Activated T-cell treated with anti-CD3 and anti-CD28 coated beads, Interleukin-2, amount 50 U/mL, for 24 hours (primary cell): ENCODE measurements around the gene TCTA.
"Not testable (repeated sequence)": the region's sequence is repeated elsewhere in the genome, so short reads cannot be mapped to it uniquely, and the experiment has no call there.

Source experiments
- DNase-seq: peaks from one replicate; pipeline ENCODE4 v3.0.0-alpha.2; 2020
- H3K27ac Mint-ChIP-seq: 2 replicates; pipeline ENCODE4 v1.8.0; 2020; ENCODE audit warnings: mild to moderate bottlenecking, mixed read lengths
- H3K27me3 Mint-ChIP-seq: 2 replicates; pipeline ENCODE4 v1.8.0; 2020; ENCODE audit warnings: mixed read lengths
- H3K36me3 Mint-ChIP-seq: 2 replicates; pipeline ENCODE4 v1.8.0; 2020; ENCODE audit warnings: low read depth, mixed read lengths
- H3K4me1 Mint-ChIP-seq: 2 replicates; pipeline ENCODE4 v1.8.0; 2020; ENCODE audit warnings: low read depth, mixed read lengths
- H3K4me3 Mint-ChIP-seq: 2 replicates; pipeline ENCODE4 v1.8.0; 2020; ENCODE audit warnings: mild to moderate bottlenecking, moderate library complexity, mixed read lengths
- H3K9me3 Mint-ChIP-seq: 2 replicates; pipeline ENCODE4 v1.8.0; 2020; ENCODE audit warnings: mixed read lengths

The TCTA gene

DNA sequence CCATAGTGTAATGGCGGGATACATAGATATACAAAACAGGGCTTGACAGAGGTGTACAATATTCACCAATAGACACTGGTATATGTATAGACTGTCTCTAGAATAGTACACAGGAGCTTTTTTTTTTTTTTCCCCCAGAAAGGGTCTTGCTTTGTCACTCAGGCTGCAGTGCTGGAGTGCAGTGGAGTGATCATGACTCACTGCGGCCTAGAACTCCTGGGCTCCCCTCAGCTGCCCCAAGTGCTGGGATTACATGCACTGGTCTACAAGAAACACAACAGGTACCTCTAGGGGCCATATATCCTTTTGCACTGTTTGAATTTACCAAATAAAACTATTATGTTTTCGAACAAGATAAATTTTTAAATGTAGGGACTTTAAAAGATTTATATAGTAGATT, 12.8 kb upstream of the TCTA start:
- no peak overlapping the region for H3K4me3 Mint-ChIP-seq
- DNase-seq: no peak
- peaks cover 66% of the 10 kb centered on the region for H3K4me1 Mint-ChIP-seq
- no peaks in the 10 kb centered on the region for H3K9me3 Mint-ChIP-seq
- peaks cover 83% of the 10 kb centered on the region for H3K36me3 Mint-ChIP-seq
- peak overlapping the region; percentile 86 for H3K27ac Mint-ChIP-seq
- H3K27me3 Mint-ChIP-seq: no peaks in the 10 kb centered on the region

DNA sequence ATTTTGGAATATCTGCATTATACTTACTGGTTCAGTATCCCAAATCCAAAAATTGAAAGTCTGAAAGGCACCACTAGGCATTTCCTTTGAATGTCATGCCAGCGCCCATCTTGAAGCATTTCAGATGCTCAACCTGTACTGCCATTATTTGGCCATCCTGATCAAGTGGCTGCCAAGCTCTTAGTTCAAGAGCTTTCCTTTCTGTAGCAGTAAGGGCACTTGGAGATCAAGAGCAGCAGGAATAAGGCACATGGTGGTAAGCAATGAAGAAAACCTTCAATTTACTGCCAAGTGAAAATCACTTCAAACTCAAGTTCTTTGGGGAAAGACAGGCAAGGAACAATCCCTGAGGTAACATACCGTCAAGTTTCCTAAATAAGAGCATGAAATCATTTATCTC, 10.5 kb upstream of the TCTA start:
- no peaks in the 10 kb centered on the region for H3K27me3 Mint-ChIP-seq
- H3K4me1 Mint-ChIP-seq: peaks cover 65% of the 10 kb centered on the region
- peaks cover 78% of the 10 kb centered on the region for H3K36me3 Mint-ChIP-seq
- DNase-seq: no peak
- no peaks in the 10 kb centered on the region for H3K9me3 Mint-ChIP-seq
- H3K4me3 Mint-ChIP-seq: no peak overlapping the region
- H3K27ac Mint-ChIP-seq: peak overlapping the region; percentile 81

DNA sequence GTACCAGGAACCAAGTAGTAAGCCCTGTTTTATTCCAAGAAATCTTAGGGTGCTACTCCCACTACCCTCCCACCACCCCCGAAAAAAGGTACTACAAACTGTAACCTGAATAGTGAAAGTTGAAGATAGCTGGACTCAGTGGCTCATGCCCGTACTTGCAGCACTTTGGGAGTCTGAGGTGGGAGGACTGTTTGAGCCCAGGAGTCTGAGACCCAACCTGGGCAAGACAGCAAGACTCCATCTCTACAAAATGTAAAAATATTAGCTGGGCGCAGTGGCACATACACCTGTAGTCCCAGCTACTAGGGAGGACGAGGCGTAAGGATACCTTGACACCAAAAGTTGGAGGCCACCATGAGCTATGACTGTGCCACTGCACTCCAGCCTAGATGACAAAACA, 8.3 kb upstream of the TCTA start:
- Mint-ChIP-seq H3K36me3 (peaks cover 72% of the 10 kb centered on the region), H3K9me3 (no peaks in the 10 kb centered on the region), H3K27me3 (no peaks in the 10 kb centered on the region), H3K4me3 (no peak overlapping the region), H3K27ac (peak overlapping the region; percentile 40), H3K4me1 (peaks cover 67% of the 10 kb centered on the region)
- no peak for DNase-seq

DNA sequence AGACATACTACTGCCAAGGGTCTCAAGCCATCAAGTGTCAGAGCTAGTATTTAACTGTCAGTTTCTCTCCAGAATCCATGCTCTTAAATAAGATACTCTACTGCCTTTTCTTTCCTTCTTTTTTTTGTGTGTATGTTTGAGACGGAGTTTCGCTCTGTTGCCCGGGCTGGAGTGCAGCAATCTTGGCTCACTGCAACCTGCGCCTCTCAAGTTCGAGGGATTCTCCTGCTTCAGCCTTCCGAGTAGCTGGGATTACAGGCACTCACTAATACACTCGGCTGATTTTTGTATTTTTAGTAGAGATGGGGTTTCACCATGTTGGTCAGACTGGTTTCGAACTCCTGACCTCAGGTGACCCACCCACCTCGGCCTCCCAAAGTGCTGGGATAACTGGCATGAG, 6.7 kb upstream of the TCTA start:
- DNase-seq, H3K9me3 Mint-ChIP-seq, H3K27me3 Mint-ChIP-seq, H3K4me3 Mint-ChIP-seq: not testable (repeated sequence)
- Mint-ChIP-seq H3K36me3 (peaks cover 72% of the 10 kb centered on the region), H3K4me1 (peaks cover 66% of the 10 kb centered on the region), H3K27ac (peak overlapping the region; percentile 91)

DNA sequence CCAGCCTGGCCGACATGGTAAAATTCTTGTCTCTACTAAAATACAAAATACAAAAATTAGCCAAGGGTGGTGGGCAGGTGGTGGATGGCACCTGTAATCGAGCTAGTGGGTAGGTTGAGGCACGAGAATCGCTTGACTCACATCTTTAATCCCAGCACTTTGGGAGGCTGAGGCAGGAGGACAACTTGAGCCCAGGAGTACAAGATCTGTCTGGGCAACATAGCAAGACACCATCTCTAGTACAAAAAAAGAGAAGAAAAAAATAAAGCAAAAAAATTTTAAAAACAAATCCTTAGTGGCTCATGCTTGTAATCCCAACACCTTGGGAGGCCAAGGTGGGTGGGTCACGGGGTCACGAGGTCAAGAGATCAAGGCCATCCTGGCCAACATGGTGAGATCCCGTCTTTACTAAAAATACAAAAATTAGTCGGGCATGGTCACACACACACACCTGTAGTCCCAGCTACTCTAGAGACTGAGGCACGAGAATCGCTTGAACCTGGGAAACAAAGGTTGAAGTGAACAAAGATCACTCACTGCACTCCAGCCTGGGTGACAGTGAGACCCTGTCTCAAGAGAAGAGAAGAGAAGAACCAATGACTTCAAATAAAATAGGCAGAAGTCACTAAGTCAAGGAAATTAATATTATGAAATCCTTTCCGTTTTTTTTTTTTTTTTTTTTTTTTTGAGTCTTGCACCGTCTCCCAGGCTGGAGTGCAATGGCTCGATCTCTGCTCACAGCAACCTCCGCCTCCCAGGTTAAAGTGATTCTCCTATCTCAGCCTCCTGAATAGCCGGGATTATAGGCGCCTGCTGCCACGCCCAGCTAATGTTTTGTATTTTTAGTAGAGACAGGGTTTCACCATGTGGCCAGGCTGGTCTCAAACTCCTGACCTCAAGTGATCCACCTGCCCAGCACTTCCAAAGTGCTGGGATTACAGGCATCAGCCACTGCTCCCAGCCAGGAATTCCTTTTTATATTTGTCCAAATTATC, 5.4 kb upstream of the TCTA start:
- H3K27ac Mint-ChIP-seq: peak overlapping the region; percentile 91
- H3K4me1 Mint-ChIP-seq: peaks cover 56% of the 10 kb centered on the region
- H3K27me3 Mint-ChIP-seq: no peaks in the 10 kb centered on the region
- peak overlapping the region; percentile 28 for H3K4me3 Mint-ChIP-seq
- H3K9me3 Mint-ChIP-seq: no peaks in the 10 kb centered on the region
- peaks cover 69% of the 10 kb centered on the region for H3K36me3 Mint-ChIP-seq
- DNase-seq: no peak

DNA sequence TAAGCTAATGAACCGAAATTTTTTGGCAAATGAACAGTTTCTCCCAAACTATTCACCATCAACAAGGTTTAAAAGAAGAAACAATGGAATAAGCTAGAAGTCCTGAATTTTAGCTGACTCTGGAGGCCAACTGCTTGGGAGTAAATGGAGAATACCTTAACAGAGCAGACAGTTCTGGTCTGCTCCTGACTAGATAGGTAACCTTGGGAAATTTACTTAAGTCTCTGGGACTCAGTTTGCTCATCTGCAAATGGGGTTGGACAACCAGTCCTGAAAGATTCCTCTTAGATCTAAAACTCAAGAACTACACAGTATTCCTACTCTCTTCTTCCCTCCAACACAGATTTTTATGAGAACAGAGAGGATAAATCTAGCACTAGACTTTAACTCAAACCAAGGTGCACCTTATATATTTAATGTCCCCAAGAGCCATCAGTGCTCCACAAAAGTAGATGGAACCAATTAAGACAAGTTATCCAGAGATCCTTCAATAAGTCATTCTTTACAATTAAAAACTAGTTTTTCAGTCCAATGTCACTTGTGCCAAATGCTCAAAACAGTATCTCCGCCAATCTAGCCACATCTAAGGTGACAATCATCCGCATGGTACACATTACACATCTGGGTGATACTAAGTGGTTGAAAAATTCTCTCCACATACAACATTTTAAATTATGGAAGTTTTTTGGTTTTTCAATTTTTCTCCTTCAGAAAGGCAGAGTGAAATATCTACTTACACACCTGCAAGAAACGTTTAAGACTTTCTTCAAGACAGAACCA, 2.0 kb upstream of the TCTA start:
- Mint-ChIP-seq H3K4me3 (peak overlapping the region; percentile 92), H3K27ac (peak overlapping the region; percentile 96), H3K9me3 (no peaks in the 10 kb centered on the region), H3K4me1 (peaks cover 67% of the 10 kb centered on the region), H3K27me3 (no peaks in the 10 kb centered on the region), H3K36me3 (peaks cover 70% of the 10 kb centered on the region)
- no peak for DNase-seq

DNA sequence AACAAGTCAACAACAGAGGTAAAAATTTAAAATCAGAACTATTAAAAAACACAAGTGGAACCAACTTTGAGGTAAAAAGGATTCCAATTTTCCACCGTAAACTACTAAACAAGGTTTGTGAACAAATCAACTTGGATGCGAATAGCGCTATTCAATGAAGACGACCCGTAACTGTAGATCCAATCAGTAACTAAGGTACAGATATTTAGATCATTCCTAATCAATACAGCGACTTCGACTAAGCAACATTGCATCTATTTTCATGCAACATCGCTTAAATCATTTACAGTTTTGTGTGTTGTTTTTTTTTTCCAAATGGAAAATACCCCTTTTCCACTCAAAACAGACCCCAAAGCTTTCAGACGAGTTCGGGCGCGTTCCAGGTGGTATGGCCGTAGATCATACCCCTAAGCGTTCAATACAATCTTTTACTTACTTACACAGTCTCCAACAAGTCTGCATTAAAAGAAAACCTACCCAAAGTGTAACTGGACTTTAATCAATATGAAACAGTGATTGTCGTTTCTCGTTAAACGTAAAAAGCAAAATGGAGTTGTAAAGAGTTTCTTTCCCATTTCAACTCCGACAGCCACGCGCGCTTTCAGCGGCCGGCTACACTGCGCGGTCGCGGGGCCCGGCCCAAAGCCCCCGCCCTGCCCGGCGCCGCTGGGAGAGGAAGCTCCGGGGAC, 1.2 kb upstream of the TCTA start:
- H3K27ac Mint-ChIP-seq: peak overlapping the region; percentile 96
- H3K9me3 Mint-ChIP-seq: no peaks in the 10 kb centered on the region
- H3K4me3 Mint-ChIP-seq: peak overlapping the region; percentile 92
- H3K27me3 Mint-ChIP-seq: no peaks in the 10 kb centered on the region
- peaks cover 70% of the 10 kb centered on the region for H3K36me3 Mint-ChIP-seq
- DNase-seq: no peak
- peaks cover 66% of the 10 kb centered on the region for H3K4me1 Mint-ChIP-seq

DNA sequence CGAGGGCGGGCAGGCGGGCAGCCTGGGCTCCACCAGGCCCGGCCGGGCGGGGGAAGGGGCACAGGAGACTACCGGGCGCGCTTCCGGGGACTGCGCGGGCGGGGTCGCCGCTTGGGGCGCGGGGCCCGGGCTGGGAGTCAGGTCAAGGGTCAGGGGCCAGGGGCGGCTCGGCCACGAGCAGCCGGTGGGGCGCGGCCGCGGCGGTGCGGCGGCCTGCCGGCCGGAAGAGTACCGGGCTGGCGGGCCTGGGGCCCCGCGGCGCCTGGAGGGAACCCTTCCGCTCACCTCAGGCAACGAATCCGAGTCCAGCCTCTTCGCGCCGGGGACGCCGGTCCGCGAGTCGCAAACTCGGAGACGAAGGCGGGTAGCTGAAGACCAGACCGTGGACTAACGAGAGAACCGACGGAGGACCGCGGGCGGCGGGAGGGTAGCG, 672 bp upstream of the TCTA start:
- H3K27ac Mint-ChIP-seq: peak overlapping the region; percentile 96
- H3K27me3 Mint-ChIP-seq: no peaks in the 10 kb centered on the region
- peaks cover 66% of the 10 kb centered on the region for H3K4me1 Mint-ChIP-seq
- peak overlapping the region; percentile 92 for H3K4me3 Mint-ChIP-seq
- no peaks in the 10 kb centered on the region for H3K9me3 Mint-ChIP-seq
- no peak for DNase-seq
- peaks cover 71% of the 10 kb centered on the region for H3K36me3 Mint-ChIP-seq

DNA sequence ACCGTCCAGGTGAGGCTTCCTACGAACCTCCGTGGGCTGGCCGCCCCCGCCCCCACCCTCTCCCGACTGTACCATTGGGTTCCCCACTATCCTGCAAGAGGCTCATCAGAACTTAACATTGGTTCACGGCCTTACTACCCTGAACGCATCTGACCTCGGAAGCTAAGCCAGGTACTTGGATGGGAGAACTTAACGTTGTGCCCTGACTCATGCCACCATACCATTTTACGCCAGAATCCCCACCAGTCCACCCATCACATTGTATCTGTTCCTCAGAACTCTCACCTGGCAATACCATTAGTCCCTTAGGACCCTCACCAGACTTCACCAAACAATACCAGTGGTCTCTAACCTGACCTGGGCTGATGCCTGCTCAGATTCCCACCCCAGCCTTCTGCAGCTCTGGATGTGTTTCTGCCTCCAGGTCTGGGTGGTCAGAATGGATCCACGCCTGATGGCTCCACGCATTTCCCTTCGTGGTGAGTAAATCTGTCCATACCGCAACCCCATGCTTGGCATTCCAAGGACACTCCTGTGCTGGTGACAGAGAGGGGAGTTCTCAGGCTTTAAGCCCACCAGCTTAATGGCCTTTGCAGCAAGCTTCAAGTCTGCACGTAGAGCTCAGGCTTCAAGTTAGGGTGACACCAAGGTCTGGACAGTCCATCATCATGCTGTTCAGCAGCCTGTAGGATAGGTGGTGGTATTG, 562 bp downstream of the TCTA start:
- peaks cover 74% of the 10 kb centered on the region for H3K36me3 Mint-ChIP-seq
- no peak for DNase-seq

DNA sequence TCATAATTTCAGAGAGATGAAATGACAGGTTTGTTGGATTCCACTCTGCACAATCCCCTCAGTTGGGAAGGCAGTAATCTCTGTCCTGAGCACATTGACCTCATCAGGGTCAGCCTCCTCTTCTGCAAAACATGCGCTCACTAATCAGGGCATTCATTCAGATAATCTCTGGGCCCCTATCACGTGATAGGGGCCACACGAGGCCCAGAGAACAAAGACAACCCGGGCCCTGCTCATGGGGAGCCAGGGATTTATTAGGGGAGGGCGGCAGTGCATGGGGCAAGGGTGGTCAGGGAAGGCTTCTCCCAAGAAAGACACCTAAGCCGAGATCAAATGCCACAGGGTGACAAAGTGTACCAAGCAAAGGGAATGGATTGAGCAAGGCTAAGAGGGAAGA, 1.1 kb downstream of the TCTA start:
- Mint-ChIP-seq H3K27ac (peak overlapping the region; percentile 95), H3K9me3 (no peaks in the 10 kb centered on the region), H3K36me3 (peaks cover 75% of the 10 kb centered on the region), H3K27me3 (no peaks in the 10 kb centered on the region), H3K4me1 (peaks cover 66% of the 10 kb centered on the region), H3K4me3 (peak overlapping the region; percentile 92)
- DNase-seq: no peak

More for the DNA sequence above, 562 bp downstream of the TCTA start:
- peaks cover 67% of the 10 kb centered on the region for H3K4me1 Mint-ChIP-seq
- no peaks in the 10 kb centered on the region for H3K9me3 Mint-ChIP-seq
- H3K4me3 Mint-ChIP-seq: peak overlapping the region; percentile 92
- no peaks in the 10 kb centered on the region for H3K27me3 Mint-ChIP-seq
- H3K27ac Mint-ChIP-seq: peak overlapping the region; percentile 95

DNA sequence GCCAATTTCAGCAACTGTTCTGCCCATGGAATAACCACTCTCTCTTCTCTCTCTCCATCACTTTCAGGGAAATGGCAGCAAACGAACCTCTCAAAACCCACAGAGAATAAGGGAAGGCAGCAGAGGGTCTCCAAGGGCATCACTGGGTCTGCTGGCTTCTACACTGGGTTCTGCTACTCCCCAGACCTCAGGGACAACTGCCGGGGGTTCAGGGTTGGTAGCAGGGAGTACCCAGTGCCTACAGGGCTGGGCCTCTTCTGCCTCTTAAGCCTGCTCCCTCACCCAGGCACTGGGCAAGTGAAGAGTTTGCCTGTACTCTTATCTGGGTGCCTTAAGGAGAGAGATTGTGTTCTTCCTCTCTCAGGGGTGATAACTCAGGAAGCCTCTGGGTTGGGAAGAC, 2.5 kb downstream of the TCTA start:
- Mint-ChIP-seq H3K27ac (peak overlapping the region; percentile 90), H3K36me3 (peaks cover 73% of the 10 kb centered on the region), H3K4me1 (peaks cover 62% of the 10 kb centered on the region), H3K9me3 (no peaks in the 10 kb centered on the region), H3K4me3 (peak overlapping the region; percentile 25), H3K27me3 (no peaks in the 10 kb centered on the region)
- DNase-seq: no peak

DNA sequence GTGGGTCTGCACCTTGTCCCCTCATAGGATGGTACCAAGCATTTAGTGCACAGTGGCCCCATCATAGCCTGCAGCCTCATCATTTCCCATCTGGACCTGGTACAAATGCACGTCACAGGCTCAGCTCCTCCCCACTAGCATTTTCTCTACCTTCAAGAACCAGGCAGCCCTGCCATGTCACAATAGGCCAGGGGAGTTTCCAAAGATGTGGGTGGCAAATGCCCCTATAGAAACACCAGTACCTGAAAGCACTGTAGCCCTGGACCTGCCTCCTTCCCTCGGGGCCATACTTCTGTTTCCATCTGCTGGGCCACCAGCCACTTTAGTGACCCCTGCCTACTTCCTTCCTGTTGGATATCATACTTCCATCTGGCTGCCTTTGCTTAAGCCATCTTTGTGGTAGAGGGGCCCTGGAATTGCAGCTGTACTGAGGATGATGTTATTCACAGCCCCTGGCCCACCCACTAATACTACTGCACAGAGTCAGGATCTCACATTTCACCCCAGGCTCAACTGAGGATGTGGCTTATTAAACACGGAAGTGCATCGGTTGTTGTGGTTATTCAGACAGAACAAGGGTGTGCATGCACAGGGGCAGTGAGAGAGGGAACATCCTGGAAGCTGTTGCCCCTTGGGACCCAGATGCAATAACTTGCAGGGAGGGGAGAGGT, 3.8 kb downstream of the TCTA start:
- H3K9me3 Mint-ChIP-seq: no peaks in the 10 kb centered on the region
- H3K27me3 Mint-ChIP-seq: no peaks in the 10 kb centered on the region
- DNase-seq: peak; percentile 64
- H3K36me3 Mint-ChIP-seq: peaks cover 69% of the 10 kb centered on the region
- H3K4me3 Mint-ChIP-seq: peak overlapping the region; percentile 32
- peaks cover 62% of the 10 kb centered on the region for H3K4me1 Mint-ChIP-seq
- peak overlapping the region; percentile 90 for H3K27ac Mint-ChIP-seq

DNA sequence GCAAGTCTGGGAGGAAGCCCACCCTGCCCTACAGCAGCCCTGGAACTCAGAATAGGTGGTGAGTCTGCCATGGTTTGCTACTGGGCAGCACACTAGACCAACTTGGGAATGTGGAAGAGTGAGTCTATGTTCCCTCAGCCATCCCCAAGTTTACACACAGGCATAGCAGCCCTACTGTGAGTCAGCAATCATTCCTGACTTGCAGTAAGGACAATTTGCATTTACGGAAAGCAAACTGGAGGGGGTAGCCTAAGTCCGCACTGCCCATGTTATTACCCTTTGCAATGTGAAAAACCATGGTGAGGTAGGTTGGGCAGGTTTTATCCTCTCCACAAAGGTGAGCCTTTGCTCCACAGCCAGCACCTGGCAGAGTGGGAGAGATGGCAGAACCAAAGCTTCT, 4.6 kb downstream of the TCTA start:
- no peak overlapping the region for H3K4me3 Mint-ChIP-seq

More for the DNA sequence above, 4.6 kb downstream of the TCTA start:
- no peaks in the 10 kb centered on the region for H3K27me3 Mint-ChIP-seq
- H3K4me1 Mint-ChIP-seq: peaks cover 70% of the 10 kb centered on the region
- H3K36me3 Mint-ChIP-seq: peaks cover 67% of the 10 kb centered on the region
- no peaks in the 10 kb centered on the region for H3K9me3 Mint-ChIP-seq
- no peak for DNase-seq
- H3K27ac Mint-ChIP-seq: peak overlapping the region; percentile 90
